Activated CD8-positive, alpha-beta memory T cell treated with anti-CD3 and anti-CD28 coated beads for 36 hours (primary cell): Measurements from ENCODE around the gene TPO. TPM values are rescaled to one million over a fixed set of nuclear protein-coding genes. Genes with fewer than 3 reads are reported as not detected.
"Not testable (repeated sequence)": the region's sequence is repeated elsewhere in the genome, so short reads cannot be mapped to it uniquely, and the experiment has no call there.

Experiments used
- CTCF ChIA-PET: fragments of 350-600 bp; sonication (Branson Sonifier 250); formaldehyde crosslinking; loops from one replicate; lab custom pipeline; 2021; ENCODE audit warnings: antibody characterized with exemption; lab: Charles Lee
- POLR2A ChIA-PET: fragments of 350-600 bp; sonication (Branson Sonifier 250); formaldehyde crosslinking; loops from one replicate; lab custom pipeline; 2021; ENCODE audit warnings: antibody characterized with exemption; lab: Charles Lee
- total RNA-seq, 2 experiments: library from RNA; stranded (reverse); gene quantifications; one replicate each; pipeline ENCODE4 v1.2.3, GENCODE V29; 2021

TPO gene
- total RNA-seq, 2 experiments from 2014 or later, result not detected

- CTCF ChIA-PET, result no interaction called here
- POLR2A ChIA-PET, result no interaction called here
Observed at GRCh38 chr2:1515986-1516797, 102.9 kb downstream of the TPO start.

GRCh38 chr2:1516798-1517060, 103.5 kb downstream of the TPO start:
- CTCF ChIA-PET, result interaction anchor here (1.6 kb wide), 1 partner anchor 34 kb away, joined by 4 read pairs; no protein-coding TSS in a partner anchor
- POLR2A ChIA-PET, result no interaction called here

- CTCF ChIA-PET, result interaction anchor here (1.6 kb wide), 1 partner anchor 33 kb away, joined by 4 read pairs; no protein-coding TSS in a partner anchor
- POLR2A ChIA-PET, result not testable (repeated sequence)
Observed at GRCh38 chr2:1517291-1517690, 104.0 kb downstream of the TPO start.

- ChIA-PET POLR2A (no interaction called here), CTCF (interaction anchor here (1.6 kb wide), 1 partner anchor 33 kb away, joined by 4 read pairs; no protein-coding TSS in a partner anchor)
Observed at GRCh38 chr2:1517786-1518185, 104.5 kb downstream of the TPO start.

GRCh38 chr2:1518331-1518803, 105.1 kb downstream of the TPO start:
- ChIA-PET CTCF (interaction anchor here (1.6 kb wide), 1 partner anchor 32 kb away, joined by 4 read pairs; no protein-coding TSS in a partner anchor), POLR2A (no interaction called here)

- CTCF ChIA-PET, result no interaction called here
Observed at GRCh38 chr2:1518867-1519530, 105.7 kb downstream of the TPO start.

GRCh38 chr2:1521191-1521877, 108.1 kb downstream of the TPO start:
- CTCF ChIA-PET, result no interaction called here
- POLR2A ChIA-PET, result no interaction called here

More at GRCh38 chr2:1518867-1519530, 105.7 kb downstream of the TPO start:
- POLR2A ChIA-PET, result no interaction called here

- POLR2A ChIA-PET, result no interaction called here
Observed at GRCh38 chr2:1521878-1522830, 108.9 kb downstream of the TPO start.

GRCh38 chr2:1527153-1527992, 114.1 kb downstream of the TPO start:
- ChIA-PET POLR2A (no interaction called here), CTCF (no interaction called here)

More at GRCh38 chr2:1521878-1522830, 108.9 kb downstream of the TPO start:
- CTCF ChIA-PET, result no interaction called here

GRCh38 chr2:1528273-1529064, 115.2 kb downstream of the TPO start:
- CTCF ChIA-PET, result no interaction called here
- POLR2A ChIA-PET, result no interaction called here

GRCh38 chr2:1538663-1539062, 125.4 kb downstream of the TPO start:
- ChIA-PET CTCF (no interaction called here), POLR2A (no interaction called here)

GRCh38 chr2:1539441-1539840, 126.2 kb downstream of the TPO start:
- ChIA-PET POLR2A (no interaction called here), CTCF (no interaction called here)

GRCh38 chr2:1539973-1540372, 126.7 kb downstream of the TPO start:
- CTCF ChIA-PET, result no interaction called here
- POLR2A ChIA-PET, result no interaction called here

GRCh38 chr2:1540481-1540880, 127.2 kb downstream of the TPO start:
- ChIA-PET POLR2A (no interaction called here), CTCF (no interaction called here)

- ChIA-PET POLR2A (no interaction called here), CTCF (no interaction called here)
Observed at GRCh38 chr2:1541040-1541439, 127.8 kb downstream of the TPO start.

- ChIA-PET POLR2A (no interaction called here), CTCF (no interaction called here)
Observed at GRCh38 chr2:1541819-1542475, 128.7 kb downstream of the TPO start.

GRCh38 chr2:1542971-1543370, 129.7 kb downstream of the TPO start:
- ChIA-PET CTCF (no interaction called here), POLR2A (no interaction called here)
